ENCODE data around the gene TTC39B. TPM values are rescaled to one million over a fixed set of nuclear protein-coding genes. Genes with fewer than 3 reads are reported as not detected.

The TTC39B gene
- total RNA-seq, 2 donors from 2014 or later: 5.3 to 6.0 TPM

GRCh38 chr9:15136646-15137045 is 170.4 kb downstream of the TTC39B start:
- intact Hi-C loops (cut with DNase I): no loop called here
- no peaks in the 10 kb centered on the region for H3K27me3 ChIP-seq

GRCh38 chr9:15135164-15135792 is 171.7 kb downstream of the TTC39B start:
- H3K36me3 ChIP-seq (replicated peaks in 1 of 2; ENCODE audit: insufficient read depth in 1 of 2, low read depth in 2 of 2): no peaks in the 10 kb centered on the region
- ATAC-seq (peak; percentile 95), DNase-seq (peak; percentile 63 to 68 (median 66))
- no peaks in the 10 kb centered on the region for H3K27me3 ChIP-seq
- TF ChIP-seq POLR2A (IDR thresholded peaks at IDR 0.05): no peak
- peak; percentile 76 to 91 (median 88) for TF ChIP-seq CTCF (IDR thresholded peaks at IDR 0.05)
- 21 to 24% methylated on average over 18 of the region's 18 CpGs for WGBS, 2 donors
- intact Hi-C loops (cut with DNase I): no loop called here
- H3K4me1 ChIP-seq: no peaks in the 10 kb centered on the region
- no peaks in the 10 kb centered on the region for H3K9me3 ChIP-seq
- H3K27ac ChIP-seq: no peak overlapping the region
- H3K4me3 ChIP-seq: no peak overlapping the region

More at GRCh38 chr9:15136646-15137045, 170.4 kb downstream of the TTC39B start:
- Histone ChIP-seq H3K27ac (no peak overlapping the region), H3K4me3 (no peak overlapping the region), H3K4me1 (no peaks in the 10 kb centered on the region), H3K36me3 (replicated peaks in 1 of 2; ENCODE audit: insufficient read depth in 1 of 2, low read depth in 2 of 2) (no peaks in the 10 kb centered on the region), H3K9me3 (no peaks in the 10 kb centered on the region)
- 76 to 85% methylated on average over 3 to 5 of the region's 5 CpGs for WGBS, 2 donors
- no peak for TF ChIP-seq POLR2A (IDR thresholded peaks at IDR 0.05)
- no peak for TF ChIP-seq CTCF (IDR thresholded peaks at IDR 0.05)
- ATAC-seq (no peak), DNase-seq (no peak)

- Histone ChIP-seq H3K9me3 (no peaks in the 10 kb centered on the region), H3K4me3 (no peak overlapping the region), H3K36me3 (replicated peaks in 1 of 2; ENCODE audit: insufficient read depth in 1 of 2, low read depth in 2 of 2) (no peaks in the 10 kb centered on the region), H3K27me3 (no peaks in the 10 kb centered on the region), H3K4me1 (no peaks in the 10 kb centered on the region), H3K27ac (no peak overlapping the region)
- DNase-seq (no peak), ATAC-seq (no peak)
- 60 to 86% methylated on average over 3 of the region's 3 CpGs for WGBS, 2 donors
- TF ChIP-seq POLR2A (IDR thresholded peaks at IDR 0.05) (no peak), CTCF (IDR thresholded peaks at IDR 0.05) (no peak)
- intact Hi-C loops (cut with DNase I): no loop called here
Observed at GRCh38 chr9:15133488-15133887, 173.5 kb downstream of the TTC39B start.

- no peak for DNase-seq
- 73 to 80% methylated on average over 5 of the region's 5 CpGs for WGBS, 2 donors
- no peak overlapping the region for H3K4me3 ChIP-seq
- H3K36me3 ChIP-seq (replicated peaks in 1 of 2; ENCODE audit: insufficient read depth in 1 of 2, low read depth in 2 of 2): no peaks in the 10 kb centered on the region
- no peaks in the 10 kb centered on the region for H3K9me3 ChIP-seq
- H3K27me3 ChIP-seq: no peaks in the 10 kb centered on the region
- H3K4me1 ChIP-seq: no peaks in the 10 kb centered on the region
- no peak overlapping the region for H3K27ac ChIP-seq
- intact Hi-C loops (cut with DNase I): no loop called here
- ATAC-seq: no peak
- no peak for TF ChIP-seq CTCF (IDR thresholded peaks at IDR 0.05)
- no peak for TF ChIP-seq POLR2A (IDR thresholded peaks at IDR 0.05)
Observed at GRCh38 chr9:15132091-15132490, 174.9 kb downstream of the TTC39B start.

GRCh38 chr9:15131094-15131493 is 175.9 kb downstream of the TTC39B start:
- Histone ChIP-seq H3K27ac (no peak overlapping the region), H3K9me3 (no peaks in the 10 kb centered on the region), H3K4me1 (no peaks in the 10 kb centered on the region), H3K27me3 (no peaks in the 10 kb centered on the region), H3K4me3 (no peak overlapping the region), H3K36me3 (replicated peaks in 1 of 2; ENCODE audit: insufficient read depth in 1 of 2, low read depth in 2 of 2) (no peaks in the 10 kb centered on the region)
- intact Hi-C loops (cut with DNase I): no loop called here
- DNase-seq (no peak), ATAC-seq (no peak)
- 77 to 83% methylated on average over 5 of the region's 5 CpGs for WGBS, 2 donors
- no peak for TF ChIP-seq POLR2A (IDR thresholded peaks at IDR 0.05)
- TF ChIP-seq CTCF (IDR thresholded peaks at IDR 0.05): no peak
